ENCODE results near the gene PGF. TPM values are rescaled to one million over a fixed set of nuclear protein-coding genes. Genes with fewer than 3 reads are reported as not detected.
A peak's percentile ranks its signal among the peaks of the same experiment; 100 is the strongest.

PGF gene
- total RNA-seq, 1 donor, result 16.3 TPM

GRCh38 chr14:74927225-74927624 lies 28.2 kb downstream of the PGF start:
- TF ChIP-seq CTCF (IDR thresholded peaks at IDR 0.05; ENCODE audit: extremely low read depth, low read depth, low read length), result no peak
- H3K79me2 ChIP-seq (ENCODE audit: insufficient read depth, low read length), result no peaks in the 10 kb centered on the region
- H2AFZ ChIP-seq (ENCODE audit: low read length), result no peak overlapping the region
- no peak overlapping the region for H3K27ac ChIP-seq (ENCODE audit: low read depth, low read length)
- H3K27me3 ChIP-seq (ENCODE audit: insufficient read depth, low read length), result no peaks in the 10 kb centered on the region
- DNase-seq (ENCODE audit: insufficient read length, low spot score, missing footprints), result no peak
- no peak overlapping the region for H3K4me2 ChIP-seq (ENCODE audit: insufficient read depth, low read length)
- no peak overlapping the region for H3K4me3 ChIP-seq (ENCODE audit: insufficient read depth, low read length)
- H3K4me1 ChIP-seq (ENCODE audit: insufficient read depth, low read length), result peaks cover 5% of the 10 kb centered on the region
- H4K20me1 ChIP-seq (ENCODE audit: insufficient read depth, low read length), result no peaks in the 10 kb centered on the region
- no peaks in the 10 kb centered on the region for H3K36me3 ChIP-seq (ENCODE audit: insufficient read depth, low read length)
- H3K9me3 ChIP-seq (ENCODE audit: low read depth, low read length), result no peaks in the 10 kb centered on the region

GRCh38 chr14:74924061-74924460 lies 31.3 kb downstream of the PGF start:
- Histone ChIP-seq H4K20me1 (ENCODE audit: insufficient read depth, low read length) (no peaks in the 10 kb centered on the region), H3K27me3 (ENCODE audit: insufficient read depth, low read length) (no peaks in the 10 kb centered on the region), H3K36me3 (ENCODE audit: insufficient read depth, low read length) (no peaks in the 10 kb centered on the region), H3K4me1 (ENCODE audit: insufficient read depth, low read length) (peaks cover 11% of the 10 kb centered on the region), H3K79me2 (ENCODE audit: insufficient read depth, low read length) (no peaks in the 10 kb centered on the region), H3K4me2 (ENCODE audit: insufficient read depth, low read length) (no peak overlapping the region), H3K9me3 (ENCODE audit: low read depth, low read length) (no peaks in the 10 kb centered on the region), H3K4me3 (ENCODE audit: insufficient read depth, low read length) (no peak overlapping the region), H3K27ac (ENCODE audit: low read depth, low read length) (no peak overlapping the region), H2AFZ (ENCODE audit: low read length) (no peak overlapping the region)
- TF ChIP-seq CTCF (IDR thresholded peaks at IDR 0.05; ENCODE audit: extremely low read depth, low read depth, low read length), result no peak
- DNase-seq (ENCODE audit: insufficient read length, low spot score, missing footprints), result peak; percentile 37

GRCh38 chr14:74922752-74923401 lies 32.5 kb downstream of the PGF start, which contains the start of gene RPS6KL1:
RPS6KL1 (minus strand) TSS chr14:74923260; CDS start chr14:74921541, 1,719 bp downstream.
- peak within 1 kb of the TSS; percentile 17 for H3K27ac ChIP-seq (ENCODE audit: low read depth, low read length)
- H3K4me2 ChIP-seq (ENCODE audit: insufficient read depth, low read length), result peak within 1 kb of the TSS; percentile 79
- H3K4me3 ChIP-seq (ENCODE audit: insufficient read depth, low read length), result peak within 1 kb of the TSS; percentile 77
- no peaks in the 10 kb centered on the region for H3K9me3 ChIP-seq (ENCODE audit: low read depth, low read length)
- H3K36me3 ChIP-seq (ENCODE audit: insufficient read depth, low read length), result no peaks in the 10 kb centered on the region
- peaks cover 11% of the 10 kb centered on the region for H3K4me1 ChIP-seq (ENCODE audit: insufficient read depth, low read length)
- peak within 1 kb of the TSS; percentile 84 for H2AFZ ChIP-seq (ENCODE audit: low read length)
- no peaks in the 10 kb centered on the region for H4K20me1 ChIP-seq (ENCODE audit: insufficient read depth, low read length)
- no peak for TF ChIP-seq CTCF (IDR thresholded peaks at IDR 0.05; ENCODE audit: extremely low read depth, low read depth, low read length)
- H3K79me2 ChIP-seq (ENCODE audit: insufficient read depth, low read length), result no peaks in the 10 kb centered on the region
- DNase-seq (ENCODE audit: insufficient read length, low spot score, missing footprints), result peak; percentile 99
- H3K27me3 ChIP-seq (ENCODE audit: insufficient read depth, low read length), result no peaks in the 10 kb centered on the region

- peaks cover 11% of the 10 kb centered on the region for H3K4me1 ChIP-seq (ENCODE audit: insufficient read depth, low read length)
- H3K9me3 ChIP-seq (ENCODE audit: low read depth, low read length), result no peaks in the 10 kb centered on the region
- no peaks in the 10 kb centered on the region for H4K20me1 ChIP-seq (ENCODE audit: insufficient read depth, low read length)
- DNase-seq (ENCODE audit: insufficient read length, low spot score, missing footprints), result peak; percentile 60
- no peak for TF ChIP-seq CTCF (IDR thresholded peaks at IDR 0.05; ENCODE audit: extremely low read depth, low read depth, low read length)
- H3K36me3 ChIP-seq (ENCODE audit: insufficient read depth, low read length), result no peaks in the 10 kb centered on the region
- H3K27ac ChIP-seq (ENCODE audit: low read depth, low read length), result no peak overlapping the region
- H3K27me3 ChIP-seq (ENCODE audit: insufficient read depth, low read length), result no peaks in the 10 kb centered on the region
- peak overlapping the region; percentile 77 for H3K4me3 ChIP-seq (ENCODE audit: insufficient read depth, low read length)
- H3K79me2 ChIP-seq (ENCODE audit: insufficient read depth, low read length), result no peaks in the 10 kb centered on the region
- H3K4me2 ChIP-seq (ENCODE audit: insufficient read depth, low read length), result peak overlapping the region; percentile 79
- peak overlapping the region; percentile 84 for H2AFZ ChIP-seq (ENCODE audit: low read length)
Observed at GRCh38 chr14:74921987-74922751, 33.2 kb downstream of the PGF start.
